GM21360 (cell line): ENCODE measurements around the gene MAST3.
"Not testable (repeated sequence)": the region's sequence is repeated elsewhere in the genome, so short reads cannot be mapped to it uniquely, and the experiment has no call there.

ENCODE experiments used
- ATAC-seq: cut with Tn5 transposase; IDR thresholded peaks from one replicate; pipeline ENCODE4 v1.9.1; 2021; ENCODE audit warnings: mild to moderate bottlenecking, moderate library complexity; ENCODE audit not compliant: unreplicated experiment

Gene MAST3

DNA sequence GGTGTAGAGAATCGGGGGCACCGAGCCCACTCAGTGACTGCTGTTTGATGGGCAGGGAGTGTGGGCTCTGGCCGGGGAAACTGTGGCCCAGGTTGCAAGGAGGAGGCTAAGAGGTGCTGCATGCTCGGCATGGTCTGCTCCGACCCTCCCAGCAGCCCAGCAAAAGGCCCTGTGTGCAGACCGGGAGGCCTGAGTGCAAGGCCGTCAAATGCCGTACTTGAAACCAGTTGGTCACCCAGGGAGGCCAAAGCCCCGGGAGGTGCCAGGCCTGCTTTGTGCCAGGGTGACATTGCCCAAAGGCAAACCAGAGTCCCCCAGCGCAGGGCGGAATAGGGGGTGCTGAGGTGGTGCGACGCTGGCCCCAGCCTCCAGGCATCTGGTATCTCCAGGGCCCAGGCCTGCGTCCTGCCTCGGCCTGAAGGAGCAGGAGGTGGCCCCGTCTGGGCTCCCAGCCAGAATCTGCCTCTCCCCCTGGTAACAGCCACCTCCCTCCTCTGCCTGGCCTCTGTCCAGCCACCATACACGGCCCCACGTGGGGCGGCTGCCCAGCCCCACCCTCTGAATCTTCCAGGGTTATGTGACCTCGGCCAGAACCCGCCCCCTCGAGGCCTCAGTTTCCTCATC lies 59.4 kb downstream of the MAST3 start:
- no peak for ATAC-seq

DNA sequence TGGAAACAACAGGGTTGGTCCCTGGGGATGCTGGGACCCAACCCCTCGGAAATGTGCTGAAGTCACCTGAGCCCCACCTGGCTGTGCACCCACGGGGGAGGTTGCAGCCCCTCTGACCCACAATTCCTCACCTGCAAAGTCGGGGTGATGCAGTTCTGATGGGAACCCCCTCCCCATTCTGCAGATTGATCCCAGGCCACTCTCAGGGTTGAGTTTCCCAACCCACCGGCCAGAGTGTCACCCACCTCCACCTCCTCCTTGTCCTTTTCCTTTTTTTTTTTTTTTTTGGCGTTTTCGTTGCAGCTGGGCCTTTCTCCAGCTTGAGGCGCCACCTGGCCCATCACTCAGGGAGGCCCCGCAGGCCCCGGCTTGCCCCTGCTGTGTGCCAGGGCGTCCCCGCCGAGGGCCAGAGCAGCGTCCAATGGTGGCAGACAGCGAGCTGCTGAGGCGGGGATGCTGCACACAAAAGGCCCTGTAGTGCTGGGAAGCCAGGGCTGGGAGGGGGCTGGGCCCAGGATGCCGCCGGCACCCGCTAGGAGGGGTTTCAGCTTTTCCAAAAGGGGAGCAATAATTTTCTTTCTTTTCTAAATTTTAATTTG lies 60.0 kb downstream of the MAST3 start:
- no peak for ATAC-seq

DNA sequence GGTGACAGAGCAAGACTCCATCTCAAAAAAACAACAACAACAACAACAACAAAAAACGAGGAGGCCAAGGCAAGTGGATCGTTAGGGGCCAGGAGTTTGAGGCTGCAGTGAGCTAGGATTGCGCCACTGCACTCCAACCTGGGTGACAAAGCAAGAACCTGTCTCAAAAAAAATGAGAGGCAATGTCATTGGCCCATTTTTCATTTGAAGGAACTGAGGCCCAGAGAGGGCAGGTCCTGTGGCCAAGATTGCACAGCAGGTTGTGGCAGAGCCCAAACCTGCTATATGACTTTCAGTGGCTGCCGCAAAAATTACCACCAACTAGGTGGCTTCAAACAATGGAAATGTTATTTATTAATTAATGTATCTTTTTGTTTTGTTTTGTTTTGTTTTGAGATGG lies 60.9 kb downstream of the MAST3 start:
- no peak for ATAC-seq

DNA sequence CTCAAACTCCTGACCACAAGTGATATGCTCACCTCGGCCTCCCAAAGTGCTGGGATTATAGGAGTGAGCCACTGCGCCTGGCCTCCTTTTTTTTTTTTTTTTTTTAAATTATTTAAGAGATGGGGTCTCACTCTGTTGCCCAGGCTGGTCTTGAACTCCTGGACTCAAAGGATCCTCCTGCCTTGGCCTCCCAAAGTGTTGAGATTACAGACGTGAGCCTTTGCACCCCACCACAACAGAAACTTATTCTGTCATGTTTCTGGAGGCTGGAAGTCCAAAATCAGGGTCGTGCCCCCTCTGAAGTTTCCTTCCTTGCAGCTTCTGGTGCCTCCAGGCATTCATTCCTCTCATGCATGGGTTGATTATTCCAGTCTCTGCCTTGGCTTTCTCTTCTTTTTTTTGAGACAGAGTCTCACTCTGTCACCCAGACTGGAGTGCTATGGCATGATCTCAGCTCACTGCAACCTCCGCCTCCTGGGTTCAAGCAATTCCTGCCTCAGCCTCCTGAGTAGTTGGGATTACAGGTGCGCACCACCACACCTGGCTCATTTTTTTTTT lies 61.6 kb downstream of the MAST3 start:
- ATAC-seq, result not testable (repeated sequence)

DNA sequence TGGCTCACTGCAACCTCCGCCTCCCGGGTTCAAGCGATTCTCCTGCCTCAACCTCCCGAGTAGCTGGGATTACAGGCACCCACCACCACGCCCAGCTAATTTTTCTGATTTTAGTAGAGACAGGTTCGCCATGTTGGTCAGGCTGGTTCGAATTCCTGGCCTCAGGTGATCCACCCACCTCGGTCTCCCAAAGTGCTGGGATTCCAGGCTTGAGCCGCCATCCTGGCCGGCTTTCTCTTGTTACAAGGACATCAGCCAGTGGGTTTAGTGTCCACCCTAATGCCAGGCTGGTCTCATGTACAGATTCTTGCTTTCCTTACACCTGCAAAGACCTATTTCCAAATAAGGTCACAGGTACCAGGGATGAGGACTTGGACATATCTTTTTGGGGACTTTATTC lies 62.2 kb downstream of the MAST3 start:
- no peak for ATAC-seq

DNA sequence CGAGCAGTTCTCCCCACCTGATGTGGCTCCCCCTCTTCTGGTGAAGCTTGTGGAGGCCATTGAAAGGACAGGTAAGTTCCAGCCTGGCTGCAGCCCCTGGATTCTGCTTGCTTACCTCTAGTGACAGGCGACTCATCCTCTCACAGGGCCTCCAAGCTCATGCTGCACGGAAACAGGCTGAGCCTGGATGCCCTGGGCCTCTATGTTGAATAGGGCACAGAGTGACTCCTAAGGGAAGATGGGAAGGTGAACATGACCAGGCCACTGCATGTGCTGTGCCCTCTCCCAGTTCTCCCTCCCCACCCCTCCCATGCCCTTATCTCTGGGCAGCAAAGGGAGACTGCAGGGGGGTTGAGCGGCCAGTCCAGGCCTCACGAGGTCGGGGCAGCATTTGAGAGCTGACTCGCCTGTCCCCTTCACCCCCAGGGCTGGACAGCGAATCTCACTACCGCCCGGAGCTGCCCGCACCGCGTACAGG lies 63.0 kb downstream of the MAST3 start:
- no peak for ATAC-seq

DNA sequence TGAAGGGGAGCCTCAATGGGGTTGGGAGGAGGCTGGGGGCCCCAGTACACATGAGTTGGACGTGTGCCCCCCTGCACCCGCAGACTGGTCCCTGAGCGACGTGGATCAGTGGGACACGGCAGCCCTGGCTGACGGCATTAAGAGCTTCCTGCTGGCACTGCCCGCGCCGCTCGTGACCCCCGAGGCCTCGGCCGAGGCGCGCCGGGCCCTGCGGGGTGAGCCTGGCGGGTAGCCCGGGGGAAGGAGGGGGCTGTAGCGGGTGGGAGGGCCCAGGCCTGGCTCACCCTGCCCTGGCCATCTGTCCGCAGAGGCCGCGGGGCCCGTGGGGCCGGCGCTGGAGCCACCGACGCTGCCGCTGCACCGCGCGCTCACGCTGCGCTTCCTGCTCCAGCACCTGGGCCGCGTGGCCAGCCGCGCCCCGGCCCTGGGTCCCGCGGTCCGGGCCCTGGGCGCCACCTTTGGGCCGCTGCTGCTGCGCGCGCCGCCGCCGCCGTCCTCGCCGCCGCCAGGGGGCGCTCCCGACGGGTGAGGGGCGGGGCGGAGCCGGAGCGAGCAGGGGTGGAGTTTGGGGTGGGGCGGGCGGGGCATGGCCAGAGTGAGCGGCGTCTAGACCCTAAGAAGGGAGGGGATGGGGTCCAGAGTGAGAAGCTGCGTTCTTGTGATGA lies 63.5 kb downstream of the MAST3 start:
- ATAC-seq, result peak; percentile 62

DNA sequence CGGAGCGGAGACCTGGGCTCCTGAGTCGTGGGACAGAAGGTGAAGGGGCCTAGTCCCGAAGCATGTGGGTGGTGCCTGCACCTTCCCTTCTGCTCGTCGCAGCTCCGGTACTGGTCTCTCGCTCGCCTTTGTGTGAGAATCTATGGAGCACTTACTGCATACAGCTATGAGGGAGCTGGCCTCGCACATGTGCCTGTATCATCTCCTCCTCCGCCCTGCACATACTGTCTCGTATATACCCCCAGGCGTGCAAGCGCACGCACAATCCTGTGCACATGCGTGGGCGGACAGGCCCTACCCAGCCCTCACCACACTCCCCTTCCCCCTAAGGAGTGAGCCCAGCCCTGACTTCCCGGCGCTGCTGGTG lies 64.0 kb downstream of the MAST3 start:
- ATAC-seq, result no peak

DNA sequence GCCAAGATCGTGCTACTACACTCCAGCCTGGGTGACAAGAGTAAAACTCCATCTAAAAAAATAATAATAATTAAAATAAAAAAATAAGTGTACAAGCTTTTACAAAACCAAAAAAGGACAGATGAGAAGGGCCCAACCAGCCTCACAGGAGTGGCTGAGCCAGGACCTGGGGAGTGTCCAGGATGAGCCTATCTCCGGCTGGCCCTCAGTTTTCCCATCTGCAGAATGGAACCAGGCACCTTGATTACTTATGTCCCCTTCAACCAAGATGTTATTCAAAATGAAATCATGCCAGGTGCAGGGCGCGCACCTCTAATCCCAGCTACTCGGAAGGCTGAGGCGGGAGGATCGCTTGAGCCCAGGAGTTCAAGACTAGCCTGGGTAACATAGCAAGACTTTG lies 66.5 kb downstream of the MAST3 start:
- ATAC-seq, result no peak

DNA sequence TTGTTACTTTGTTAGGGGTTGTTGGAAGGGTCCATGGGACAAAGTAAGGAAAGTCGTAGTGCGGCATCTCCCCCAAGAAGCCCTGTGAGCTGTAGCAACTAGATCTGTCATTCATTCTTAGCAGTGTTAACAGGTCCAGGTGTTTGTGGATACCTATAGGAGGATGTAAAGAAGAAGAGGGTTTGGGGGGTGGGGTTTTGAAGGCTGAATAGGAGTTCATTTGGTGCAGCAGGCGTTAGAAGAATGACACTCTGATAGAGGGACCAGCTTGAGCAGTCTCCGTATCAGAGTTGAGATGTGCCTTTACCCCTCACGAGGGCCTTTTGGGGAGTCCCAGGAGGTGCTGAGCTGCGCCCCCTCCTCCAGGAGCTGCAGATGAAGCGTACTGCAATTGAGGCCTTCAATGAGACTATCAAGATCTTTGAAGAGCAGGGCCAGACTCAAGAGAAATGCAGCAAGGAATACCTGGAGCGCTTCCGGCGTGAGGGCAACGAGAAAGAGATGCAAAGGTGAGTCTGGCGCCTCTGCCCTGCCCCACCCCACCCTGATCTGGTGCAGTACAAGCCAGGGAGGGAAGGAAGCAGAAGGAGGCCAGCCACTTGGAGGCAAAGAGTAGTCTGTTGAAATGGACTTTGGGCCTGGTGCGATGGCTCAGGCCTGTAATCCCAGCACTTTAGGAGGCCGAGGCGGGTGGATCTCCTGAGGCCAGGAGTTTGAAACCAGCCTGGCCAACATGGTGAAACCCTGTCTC lies 68.4 kb downstream of the MAST3 start:
- no peak for ATAC-seq

DNA sequence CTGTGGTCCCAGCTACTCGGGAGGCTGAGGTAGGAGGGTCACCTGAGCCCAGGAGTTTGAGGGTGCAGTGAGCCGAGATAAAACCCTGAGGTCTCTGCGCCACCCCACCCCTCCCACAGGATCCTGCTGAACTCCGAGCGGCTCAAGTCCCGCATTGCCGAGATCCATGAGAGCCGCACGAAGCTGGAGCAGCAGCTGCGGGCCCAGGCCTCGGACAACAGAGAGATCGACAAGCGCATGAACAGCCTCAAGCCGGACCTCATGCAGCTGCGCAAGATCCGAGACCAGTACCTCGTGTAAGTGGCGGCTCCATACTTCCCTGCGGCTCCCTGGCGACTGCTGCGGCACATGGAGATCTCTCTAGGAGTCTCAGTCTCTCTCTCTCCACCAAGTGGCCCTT lies 69.4 kb downstream of the MAST3 start:
- no peak for ATAC-seq

DNA sequence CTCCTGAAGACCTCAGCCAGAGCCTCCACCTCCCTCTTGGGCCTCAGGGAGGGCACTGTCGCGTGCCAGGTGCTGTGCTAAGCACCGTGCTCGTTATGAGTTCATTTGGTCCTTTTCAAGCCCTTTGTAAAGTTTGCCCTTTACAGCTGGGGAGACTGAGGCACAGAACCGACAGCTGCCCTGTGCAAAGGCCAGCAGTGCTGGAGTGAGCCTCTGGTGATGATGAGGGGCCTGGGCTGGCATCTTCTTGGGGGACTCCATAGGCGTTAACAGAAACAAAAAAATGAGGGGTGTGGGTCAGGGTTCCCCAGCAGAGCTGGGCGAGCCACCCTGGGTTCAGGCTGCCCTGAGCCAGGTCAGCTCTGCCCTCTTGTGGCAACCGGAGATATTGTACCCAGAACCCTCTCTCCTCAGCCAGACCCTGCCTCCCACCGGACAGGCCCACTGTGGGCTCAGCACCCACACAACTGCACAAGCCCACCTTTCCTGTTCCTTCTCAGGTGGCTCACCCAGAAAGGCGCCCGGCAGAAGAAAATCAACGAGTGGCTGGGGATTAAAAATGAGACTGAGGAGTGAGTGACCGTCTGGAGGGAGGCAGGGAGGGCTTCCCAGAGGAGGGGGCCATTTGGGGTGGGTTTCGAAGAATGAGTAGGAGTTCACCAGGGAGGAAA lies 70.5 kb downstream of the MAST3 start:
- ATAC-seq, result no peak

DNA sequence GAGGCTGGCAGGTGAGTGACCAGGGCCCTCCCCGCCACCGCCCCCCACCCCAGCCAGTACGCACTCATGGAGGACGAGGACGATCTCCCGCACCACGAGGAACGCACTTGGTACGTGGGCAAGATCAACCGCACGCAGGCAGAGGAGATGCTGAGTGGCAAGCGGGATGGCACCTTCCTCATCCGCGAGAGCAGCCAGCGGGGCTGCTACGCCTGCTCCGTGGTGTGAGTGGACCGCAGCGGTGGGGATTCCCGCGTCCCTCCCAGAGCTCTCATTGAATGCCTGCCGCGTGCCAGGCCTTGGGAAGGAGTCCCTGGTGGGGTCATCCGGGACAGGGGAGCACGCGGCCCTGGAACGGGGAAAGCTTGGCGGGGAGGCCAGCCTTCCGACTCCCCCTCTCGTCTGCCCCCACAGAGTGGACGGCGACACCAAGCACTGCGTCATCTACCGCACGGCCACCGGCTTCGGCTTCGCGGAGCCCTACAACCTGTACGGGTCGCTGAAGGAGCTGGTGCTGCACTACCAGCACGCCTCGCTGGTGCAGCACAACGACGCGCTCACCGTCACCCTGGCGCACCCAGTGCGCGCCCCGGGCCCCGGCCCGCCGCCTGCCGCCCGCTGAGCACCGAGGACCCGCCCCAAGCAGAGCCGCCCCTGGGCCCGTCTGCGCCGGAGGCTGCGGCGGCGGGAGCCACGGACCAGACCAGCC lies 71.2 kb downstream of the MAST3 start:
- ATAC-seq, result no peak

DNA sequence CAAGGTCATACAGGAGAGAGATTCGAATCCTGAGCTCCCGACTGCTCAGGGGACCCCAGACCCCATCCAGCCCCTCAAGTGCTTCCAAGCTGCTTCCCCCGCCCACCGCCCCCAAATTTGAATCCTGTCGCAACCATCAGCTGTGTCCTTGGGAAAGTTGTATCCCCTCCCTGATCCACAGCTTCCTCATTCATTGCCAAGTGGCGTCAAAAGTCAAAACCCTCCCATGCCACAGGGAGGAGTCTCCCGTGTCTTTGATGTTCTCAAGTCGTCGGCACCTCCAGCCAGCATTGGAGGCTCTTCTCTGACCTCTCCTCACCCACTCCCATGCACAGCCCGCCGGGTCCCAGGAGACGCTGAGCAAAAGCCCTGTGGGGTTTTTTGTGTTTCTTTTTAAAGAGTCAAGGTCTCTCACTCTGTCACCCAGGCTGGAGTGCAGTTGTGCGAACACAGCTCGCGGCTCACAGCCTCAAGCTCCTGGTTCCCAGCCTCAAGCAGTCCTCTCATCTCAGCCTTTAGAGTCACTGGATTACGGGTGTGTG lies 73.2 kb downstream of the MAST3 start:
- no peak for ATAC-seq

DNA sequence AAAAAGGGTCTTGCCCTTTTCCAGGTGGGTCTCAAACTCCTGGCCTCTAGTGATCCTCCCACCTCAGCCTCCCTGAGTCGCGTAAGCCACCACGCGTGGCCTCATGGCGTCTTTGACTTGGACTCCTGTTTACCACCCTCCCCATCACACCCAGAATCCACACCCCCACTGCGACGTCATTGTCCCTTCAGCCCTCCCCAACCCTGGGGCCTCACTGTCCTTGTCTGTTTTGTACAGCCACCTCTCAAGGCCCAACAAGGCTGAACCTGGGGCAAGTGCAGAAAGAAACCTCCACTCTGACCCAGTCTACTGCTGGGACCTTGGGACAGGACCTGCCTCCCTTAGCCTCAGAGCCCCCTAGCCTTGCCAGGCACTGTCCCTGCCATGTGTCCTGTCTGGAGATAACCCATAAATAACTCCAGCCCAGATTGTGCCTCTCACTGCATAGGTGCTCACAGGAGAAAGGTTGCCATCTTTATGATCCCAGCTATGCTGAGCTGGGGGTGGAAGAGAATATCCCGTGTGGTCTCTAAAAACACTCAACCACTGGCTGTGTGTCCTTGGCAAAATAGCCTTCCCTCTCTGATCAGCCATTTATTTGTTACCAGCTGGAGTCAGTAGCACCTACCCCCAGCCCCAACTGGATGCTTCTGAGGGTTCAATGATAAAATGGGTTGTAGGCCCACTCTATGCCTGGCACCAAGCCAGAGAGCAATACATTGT lies 74.2 kb downstream of the MAST3 start:
- ATAC-seq, result no peak

DNA sequence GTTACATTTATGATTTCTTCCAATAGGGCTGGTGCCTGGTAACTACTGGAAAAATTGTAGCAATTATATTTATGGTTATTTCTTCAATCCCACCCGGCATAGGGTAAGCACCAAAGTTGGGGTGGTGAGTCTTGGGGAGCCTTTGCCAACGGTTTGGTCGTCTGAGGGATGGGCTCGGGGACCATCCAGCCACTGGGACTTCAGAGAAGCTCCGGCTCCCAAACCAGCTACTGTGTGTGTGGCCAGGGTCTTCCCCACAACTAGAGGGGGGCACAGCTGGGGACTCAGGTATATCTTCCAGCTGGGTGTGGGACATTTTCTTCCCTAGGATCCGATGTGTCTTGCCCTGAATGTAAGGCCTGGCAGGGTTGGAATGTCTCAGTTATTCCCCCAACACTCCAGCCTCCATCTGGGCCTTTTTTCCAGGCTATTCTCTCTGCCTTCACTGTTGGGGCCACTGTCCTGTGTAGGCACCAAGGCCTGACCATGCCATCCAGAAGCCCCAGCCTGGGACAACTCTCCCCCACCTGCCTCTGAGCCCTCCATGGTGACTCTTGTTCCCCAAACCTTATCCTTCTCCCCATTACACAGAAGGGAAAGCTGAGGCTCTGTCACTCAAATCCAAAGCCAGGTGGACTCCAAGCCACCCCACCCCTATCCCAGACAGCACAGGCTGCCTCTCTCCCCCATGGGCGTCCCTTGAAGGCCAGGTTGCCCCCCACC lies 74.9 kb downstream of the MAST3 start:
- no peak for ATAC-seq

DNA sequence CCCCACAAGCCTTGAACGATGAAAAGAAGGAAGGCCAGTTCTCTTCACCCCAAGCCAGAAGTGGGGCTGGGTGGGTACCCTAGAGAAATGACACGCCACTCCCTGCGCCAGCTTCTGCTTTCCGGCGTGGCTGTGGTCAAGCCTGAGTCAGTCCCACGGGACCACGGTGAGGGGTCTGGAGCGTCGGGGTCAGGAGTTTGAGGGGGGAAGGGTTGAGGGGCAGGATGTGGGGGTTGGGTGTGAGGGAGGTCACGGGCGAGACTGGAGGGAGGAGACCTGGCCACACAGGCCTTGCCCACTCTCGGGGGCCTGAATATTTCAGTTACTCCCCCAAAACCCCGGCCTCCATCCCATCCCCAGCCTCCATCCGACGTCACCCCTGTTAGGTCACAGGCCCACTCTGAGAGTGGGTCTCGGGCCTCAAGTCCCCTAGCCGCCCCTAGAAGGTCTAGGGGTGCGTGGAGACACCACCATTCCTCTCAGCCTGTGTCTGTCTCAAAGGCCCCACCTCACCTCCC lies 75.5 kb downstream of the MAST3 start:
- peak; percentile 15 for ATAC-seq

DNA sequence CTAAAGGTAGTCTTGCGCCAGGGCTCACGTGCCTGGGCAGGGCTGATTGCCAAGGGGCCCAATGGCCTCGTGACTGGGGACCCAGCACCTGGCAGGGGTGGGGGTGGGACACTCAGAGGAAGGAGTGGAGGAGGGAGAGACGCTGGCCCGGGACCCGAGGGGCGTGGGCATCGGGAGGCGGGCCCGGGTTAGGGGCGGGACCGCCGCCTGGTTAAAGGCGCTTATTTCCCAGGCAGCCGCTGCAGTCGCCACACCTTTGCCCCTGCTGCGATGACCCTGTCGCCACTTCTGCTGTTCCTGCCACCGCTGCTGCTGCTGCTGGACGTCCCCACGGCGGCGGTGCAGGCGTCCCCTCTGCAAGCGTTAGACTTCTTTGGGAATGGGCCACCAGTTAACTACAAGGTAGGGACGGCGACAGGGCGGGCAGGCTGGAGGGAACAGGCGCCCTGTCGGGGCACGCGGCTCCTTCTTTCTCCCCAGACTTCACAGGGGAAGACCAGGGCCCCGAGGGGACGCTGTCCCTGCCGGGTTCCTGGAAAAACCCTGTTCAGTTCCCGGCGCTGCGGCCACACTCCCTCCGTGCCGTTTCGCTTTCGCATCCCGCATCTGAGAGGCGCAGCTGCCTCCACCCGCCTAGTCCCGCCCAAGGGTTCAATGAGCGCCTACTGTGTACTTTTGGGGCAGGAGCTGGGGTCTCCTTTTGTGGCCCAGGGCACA lies 76.2 kb downstream of the MAST3 start, which contains the start of gene IFI30:
Gene IFI30, plus strand, starts transcription at position 242 of the 717 bp plus-strand sequence. Its CDS starts 29 bp downstream, at position 271.
- peak; percentile 38 for ATAC-seq
